GM21576 (cell line): ENCODE data around the gene TGM1.
"Not testable (repeated sequence)": the region's sequence is repeated elsewhere in the genome, so short reads cannot be mapped to it uniquely, and the experiment has no call there.

ENCODE experiments used
- ATAC-seq: cut with Tn5 transposase; IDR thresholded peaks from one replicate; pipeline ENCODE4 v1.9.1; 2021; ENCODE audit warnings: mild to moderate bottlenecking, moderate library complexity; ENCODE audit not compliant: unreplicated experiment

TGM1 gene

GRCh38 chr14:24234095-24235005 lies 28.6 kb downstream of the TGM1 start:
- ATAC-seq = no peak

GRCh38 chr14:24233538-24233866 lies 29.5 kb downstream of the TGM1 start:
- no peak for ATAC-seq

GRCh38 chr14:24232645-24233537 lies 30.1 kb downstream of the TGM1 start, which contains the start of gene GMPR2:
TSS of gene GMPR2 (plus strand) at chr14:24232929. CDS start at chr14:24233254, 325 bp downstream.
- peak; percentile 57 for ATAC-seq

- ATAC-seq = peak; percentile 82
Observed at GRCh38 chr14:24232121-24232644, 30.8 kb downstream of the TGM1 start, which contains the start of gene NEDD8. TSS of gene NEDD8 (minus strand) at chr14:24232367. CDS start at chr14:24232267, 100 bp downstream.

- ATAC-seq = no peak
Observed at GRCh38 chr14:24231263-24232120, 31.5 kb downstream of the TGM1 start.

- no peak for ATAC-seq
Observed at GRCh38 chr14:24228902-24229301, 34.1 kb downstream of the TGM1 start.

- no peak for ATAC-seq
Observed at GRCh38 chr14:24226473-24226872, 36.5 kb downstream of the TGM1 start.

GRCh38 chr14:24224618-24225071 lies 38.3 kb downstream of the TGM1 start:
- ATAC-seq = no peak

GRCh38 chr14:24222987-24223386 lies 40.0 kb downstream of the TGM1 start:
- ATAC-seq = not testable (repeated sequence)

GRCh38 chr14:24219521-24219920 lies 43.5 kb downstream of the TGM1 start:
- ATAC-seq = no peak

GRCh38 chr14:24219080-24219479 lies 43.9 kb downstream of the TGM1 start:
- ATAC-seq = no peak

GRCh38 chr14:24216876-24217275 lies 46.1 kb downstream of the TGM1 start:
- ATAC-seq = not testable (repeated sequence)

- ATAC-seq = no peak
Observed at GRCh38 chr14:24216345-24216699, 46.7 kb downstream of the TGM1 start.

GRCh38 chr14:24215495-24216344 lies 47.3 kb downstream of the TGM1 start, which contains the start of gene MDP1:
TSS of gene MDP1 (minus strand) at chr14:24216066. CDS start at chr14:24215955, 111 bp downstream.
- ATAC-seq = peak; percentile 60

- no peak for ATAC-seq
Observed at GRCh38 chr14:24213866-24214662, 48.9 kb downstream of the TGM1 start.

- ATAC-seq = peak; percentile 75
Observed at GRCh38 chr14:24212924-24213865, 49.8 kb downstream of the TGM1 start, which contains the start of gene CHMP4A. TSS of gene CHMP4A (minus strand) at chr14:24213488. CDS start at chr14:24213439, 49 bp downstream.

- ATAC-seq = no peak
Observed at GRCh38 chr14:24211311-24211710, 51.7 kb downstream of the TGM1 start.
